Chondrocyte (in vitro differentiated cells): Measurements from ENCODE around the gene TSHZ2. TPM values are rescaled to one million over a fixed set of nuclear protein-coding genes. Genes with fewer than 3 reads are reported as not detected.

Experiments used
- DNase-seq: peaks from one replicate; pipeline ENCODE4 v3.0.0; 2021; ENCODE audit warnings: mixed read lengths, low spot score
- H3K27ac Mint-ChIP-seq: one replicate; pipeline ENCODE4 v1.8.0; 2021; ENCODE audit warnings: mild to moderate bottlenecking, moderate library complexity, mixed read lengths; ENCODE audit not compliant: unreplicated experiment
- H3K27me3 Mint-ChIP-seq: 2 replicates; pipeline ENCODE4 v1.8.0; 2021; ENCODE audit warnings: low read depth, mixed read lengths
- H3K36me3 Mint-ChIP-seq: 2 replicates; pipeline ENCODE4 v1.8.0; 2021; ENCODE audit warnings: low read depth, mixed read lengths
- H3K4me1 Mint-ChIP-seq: 2 replicates; pipeline ENCODE4 v1.8.0; 2021; ENCODE audit warnings: low read depth, mild to moderate bottlenecking, mixed read lengths
- H3K4me3 Mint-ChIP-seq: one replicate; pipeline ENCODE4 v1.8.0; 2021; ENCODE audit warnings: mild to moderate bottlenecking, moderate library complexity, mixed read lengths; ENCODE audit not compliant: unreplicated experiment
- H3K9me3 Mint-ChIP-seq: 2 replicates; pipeline ENCODE4 v1.8.0; 2021; ENCODE audit warnings: low read depth, mixed read lengths
- CTCF ChIP-seq: fragments of 200-600 bp; sonication (generic); IDR thresholded peaks from 2 replicates; pipeline ENCODE4 v1.5.0; 2021; ENCODE audit warnings: antibody characterized with exemption, mild to moderate bottlenecking, moderate library complexity
- total RNA-seq: library from RNA; stranded (reverse); gene quantifications from 3 replicates; pipeline ENCODE4 v1.2.1, GENCODE V29; 2021

The TSHZ2 gene
- total RNA-seq, 1 donor from 2014 or later: 0.37 TPM

- Mint-ChIP-seq H3K4me1 (no peaks in the 10 kb centered on the region), H3K4me3 (no peak overlapping the region), H3K27ac (no peak overlapping the region), H3K27me3 (peaks cover 2% of the 10 kb centered on the region), H3K9me3 (peaks cover 5% of the 10 kb centered on the region), H3K36me3 (no peaks in the 10 kb centered on the region)
- no peak for TF ChIP-seq CTCF
- DNase-seq: no peak
These were observed 70.4 kb downstream of the TSHZ2 start for GRCh38 chr20:53042521-53042920.

GRCh38 chr20:53044296-53044695 is 72.1 kb downstream of the TSHZ2 start:
- Mint-ChIP-seq H3K27ac (no peak overlapping the region), H3K4me3 (no peak overlapping the region), H3K9me3 (peaks cover 10% of the 10 kb centered on the region), H3K4me1 (no peaks in the 10 kb centered on the region), H3K27me3 (peaks cover 2% of the 10 kb centered on the region), H3K36me3 (no peaks in the 10 kb centered on the region)
- no peak for DNase-seq
- TF ChIP-seq CTCF: no peak

- H3K36me3 Mint-ChIP-seq: no peaks in the 10 kb centered on the region
- TF ChIP-seq CTCF: no peak
- H3K4me1 Mint-ChIP-seq: no peaks in the 10 kb centered on the region
- no peak for DNase-seq
- H3K27ac Mint-ChIP-seq: no peak overlapping the region
- peaks cover 2% of the 10 kb centered on the region for H3K27me3 Mint-ChIP-seq
- no peak overlapping the region for H3K4me3 Mint-ChIP-seq
- H3K9me3 Mint-ChIP-seq: peaks cover 10% of the 10 kb centered on the region
These were observed 73.8 kb downstream of the TSHZ2 start for GRCh38 chr20:53045941-53046340.

GRCh38 chr20:53047203-53047602 is 75.0 kb downstream of the TSHZ2 start:
- H3K4me1 Mint-ChIP-seq: no peaks in the 10 kb centered on the region
- H3K27me3 Mint-ChIP-seq: peaks cover 2% of the 10 kb centered on the region
- no peak for TF ChIP-seq CTCF
- no peaks in the 10 kb centered on the region for H3K36me3 Mint-ChIP-seq
- no peak for DNase-seq
- H3K27ac Mint-ChIP-seq: no peak overlapping the region
- no peak overlapping the region for H3K4me3 Mint-ChIP-seq
- peaks cover 10% of the 10 kb centered on the region for H3K9me3 Mint-ChIP-seq

- H3K27me3 Mint-ChIP-seq: peaks cover 2% of the 10 kb centered on the region
- no peaks in the 10 kb centered on the region for H3K4me1 Mint-ChIP-seq
- H3K36me3 Mint-ChIP-seq: no peaks in the 10 kb centered on the region
- H3K4me3 Mint-ChIP-seq: no peak overlapping the region
- no peak for TF ChIP-seq CTCF
- DNase-seq: no peak
- no peak overlapping the region for H3K27ac Mint-ChIP-seq
- H3K9me3 Mint-ChIP-seq: peaks cover 10% of the 10 kb centered on the region
These were observed 76.2 kb downstream of the TSHZ2 start for GRCh38 chr20:53048387-53048786.
